ENCODE data around the gene SKAP2.

DNA sequence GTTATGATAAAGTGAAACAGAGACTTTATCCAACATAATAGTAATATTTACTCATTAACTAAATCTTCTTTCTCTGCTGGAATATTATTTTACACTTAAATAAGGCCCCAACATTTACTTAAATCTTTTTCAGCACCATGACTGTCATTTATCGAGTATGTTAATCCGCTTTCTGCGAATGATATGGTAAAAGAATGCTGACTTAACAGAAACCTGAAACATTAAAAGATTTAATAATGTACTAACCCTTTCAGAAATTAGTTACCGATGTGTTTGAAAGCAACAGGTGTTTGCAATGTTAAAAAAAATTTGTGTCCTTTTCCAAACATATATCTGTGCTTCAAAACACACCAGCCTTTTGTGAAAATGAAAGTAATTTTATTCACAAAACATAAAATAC lies 190.5 kb downstream of the SKAP2 start:
- TF ChIP-seq CTCF (conservative IDR thresholded peaks at IDR 0.05; ENCODE audit: low read depth, low read length) (no peak), EZH2phosphoT487 (IDR thresholded peaks at IDR 0.05; ENCODE audit: borderline replicate concordance, low read length) (no peak), EZH2 (IDR thresholded peaks at IDR 0.05; ENCODE audit: low read length, unreplicated experiment) (no peak)
